Astrocyte (in vitro differentiated cells and primary cell): ENCODE results near the gene ADIPOQ. TPM values are rescaled to one million over a fixed set of nuclear protein-coding genes. Genes with fewer than 3 reads are reported as not detected.
"Not testable (repeated sequence)": the region's sequence is repeated elsewhere in the genome, so short reads cannot be mapped to it uniquely, and the experiment has no call there.

Experiments used
- DNase-seq: peaks from one replicate; pipeline ENCODE4 v3.0.0-alpha.2; 2010; ENCODE audit warnings: low read depth
- FAIRE-seq: peaks from 2 replicates; lab custom pipeline; 2011; peaks lifted over from hg19 to GRCh38; lab: Jason Lieb, UNC
- H2AFZ ChIP-seq: 2 replicates; pipeline ENCODE4 v1.6.0; 2012; ENCODE audit warnings: low read depth, low read length, inconsistent platforms
- H3K27ac ChIP-seq: 2 replicates; pipeline ENCODE4 v1.5.1; 2011; ENCODE audit warnings: low read depth, low read length, inconsistent platforms
- H3K27me3 ChIP-seq: 2 replicates; pipeline ENCODE4 v1.6.0; 2011; ENCODE audit warnings: low read length, inconsistent platforms; ENCODE audit not compliant: insufficient read depth
- H3K36me3 ChIP-seq: 2 replicates; pipeline ENCODE4 v1.5.1; 2011; ENCODE audit warnings: low read length, inconsistent platforms; ENCODE audit not compliant: insufficient read depth
- H3K4me1 ChIP-seq: 2 replicates; pipeline ENCODE4 v1.5.1; 2011; ENCODE audit warnings: low read length, inconsistent platforms; ENCODE audit not compliant: insufficient read depth
- H3K4me2 ChIP-seq: 2 replicates; pipeline ENCODE4 v1.6.0; 2012; ENCODE audit warnings: low read length, inconsistent platforms
- H3K4me3 ChIP-seq: 2 replicates; pipeline ENCODE4 v1.5.1; 2011; ENCODE audit warnings: low read depth, mild to moderate bottlenecking, low read length, inconsistent platforms; ENCODE audit not compliant: insufficient read depth
- H3K79me2 ChIP-seq: 2 replicates; pipeline ENCODE4 v1.6.0; 2012; ENCODE audit warnings: mild to moderate bottlenecking, low read length, inconsistent platforms; ENCODE audit not compliant: insufficient read depth
- H3K9ac ChIP-seq: 2 replicates; pipeline ENCODE4 v1.6.0; 2012; ENCODE audit warnings: mild to moderate bottlenecking, low read length, inconsistent platforms
- H3K9me3 ChIP-seq: 2 replicates; pipeline ENCODE4 v1.5.1; 2012; ENCODE audit warnings: low read depth, mild to moderate bottlenecking, low read length, inconsistent platforms; ENCODE audit not compliant: insufficient read depth
- H4K20me1 ChIP-seq: 2 replicates; pipeline ENCODE4 v1.6.0; 2012; ENCODE audit warnings: low read length, inconsistent platforms; ENCODE audit not compliant: insufficient read depth
- H3K27ac Mint-ChIP-seq: one replicate; pipeline ENCODE4 v1.8.0; 2021; ENCODE audit warnings: mild to moderate bottlenecking, mixed read lengths; ENCODE audit not compliant: unreplicated experiment
- H3K27me3 Mint-ChIP-seq: one replicate; pipeline ENCODE4 v1.8.0; 2021; ENCODE audit warnings: low read depth, mixed read lengths; ENCODE audit not compliant: unreplicated experiment
- H3K36me3 Mint-ChIP-seq: one replicate; pipeline ENCODE4 v1.8.0; 2021; ENCODE audit warnings: low read depth, mixed read lengths; ENCODE audit not compliant: unreplicated experiment
- H3K4me1 Mint-ChIP-seq: one replicate; pipeline ENCODE4 v1.8.0; 2021; ENCODE audit warnings: low read depth, mixed read lengths; ENCODE audit not compliant: unreplicated experiment
- H3K4me3 Mint-ChIP-seq: one replicate; pipeline ENCODE4 v1.8.0; 2021; ENCODE audit warnings: mild to moderate bottlenecking, moderate library complexity, mixed read lengths; ENCODE audit not compliant: unreplicated experiment
- H3K9me3 Mint-ChIP-seq: one replicate; pipeline ENCODE4 v1.8.0; 2021; ENCODE audit warnings: mild to moderate bottlenecking, mixed read lengths; ENCODE audit not compliant: unreplicated experiment
- EZH2 ChIP-seq: IDR thresholded peaks from 2 replicates; pipeline ENCODE4 v1.6.1; 2012; ENCODE audit warnings: mild to moderate bottlenecking, low read length, inconsistent platforms; ENCODE audit not compliant: insufficient read depth
- total RNA-seq: library from RNA; stranded (reverse); gene quantifications from 2 replicates; pipeline ENCODE4 v1.2.1, GENCODE V29; 2021
- TF ChIP-seq, protein P1 (sequence below): IDR thresholded peaks from 2 replicates; pipeline ENCODE4 v1.5.1; 2011; ENCODE audit warnings: low read depth, mild to moderate bottlenecking, inconsistent platforms, low read length, moderate library complexity; ENCODE audit not compliant: insufficient read depth

ADIPOQ gene
- total RNA-seq, 1 donor from 2014 or later, result not detected

DNA sequence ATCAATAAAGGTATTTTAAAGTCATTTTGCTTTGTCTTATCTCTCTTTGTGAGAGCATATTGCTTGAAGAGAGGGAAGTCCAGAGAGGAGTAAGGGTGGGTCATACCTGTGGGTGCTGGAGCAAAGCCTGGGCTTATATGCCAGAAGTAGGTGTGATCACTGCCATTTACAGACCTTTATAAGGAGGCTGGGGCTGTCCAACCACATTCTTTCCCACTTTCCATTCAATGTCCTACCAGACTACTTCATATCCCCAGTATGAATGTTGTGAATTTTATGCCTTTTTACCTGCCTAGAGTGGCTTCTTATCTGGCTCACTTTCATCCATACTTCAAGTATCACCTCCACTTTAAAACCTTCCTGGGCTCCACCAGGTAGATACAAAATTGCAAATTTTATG lies 48.4 kb downstream of the ADIPOQ start:
- no peaks in the 10 kb centered on the region for H3K79me2 ChIP-seq
- H3K36me3 ChIP-seq, result no peaks in the 10 kb centered on the region
- H2AFZ ChIP-seq, result no peak overlapping the region
- H3K27ac ChIP-seq, result no peak overlapping the region
- FAIRE-seq (no peak), DNase-seq (no peak)
- Mint-ChIP-seq H3K4me1 (peaks cover 16% of the 10 kb centered on the region), H3K27ac (no peak overlapping the region), H3K4me3 (no peak overlapping the region), H3K36me3 (no peaks in the 10 kb centered on the region), H3K27me3 (no peaks in the 10 kb centered on the region), H3K9me3 (peaks cover 3% of the 10 kb centered on the region)
- H3K9me3 ChIP-seq, result no peaks in the 10 kb centered on the region
- TF ChIP-seq, protein P1, sequence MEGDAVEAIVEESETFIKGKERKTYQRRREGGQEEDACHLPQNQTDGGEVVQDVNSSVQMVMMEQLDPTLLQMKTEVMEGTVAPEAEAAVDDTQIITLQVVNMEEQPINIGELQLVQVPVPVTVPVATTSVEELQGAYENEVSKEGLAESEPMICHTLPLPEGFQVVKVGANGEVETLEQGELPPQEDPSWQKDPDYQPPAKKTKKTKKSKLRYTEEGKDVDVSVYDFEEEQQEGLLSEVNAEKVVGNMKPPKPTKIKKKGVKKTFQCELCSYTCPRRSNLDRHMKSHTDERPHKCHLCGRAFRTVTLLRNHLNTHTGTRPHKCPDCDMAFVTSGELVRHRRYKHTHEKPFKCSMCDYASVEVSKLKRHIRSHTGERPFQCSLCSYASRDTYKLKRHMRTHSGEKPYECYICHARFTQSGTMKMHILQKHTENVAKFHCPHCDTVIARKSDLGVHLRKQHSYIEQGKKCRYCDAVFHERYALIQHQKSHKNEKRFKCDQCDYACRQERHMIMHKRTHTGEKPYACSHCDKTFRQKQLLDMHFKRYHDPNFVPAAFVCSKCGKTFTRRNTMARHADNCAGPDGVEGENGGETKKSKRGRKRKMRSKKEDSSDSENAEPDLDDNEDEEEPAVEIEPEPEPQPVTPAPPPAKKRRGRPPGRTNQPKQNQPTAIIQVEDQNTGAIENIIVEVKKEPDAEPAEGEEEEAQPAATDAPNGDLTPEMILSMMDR, result no peak
- H3K4me1 ChIP-seq, result no peaks in the 10 kb centered on the region
- no peak overlapping the region for H3K9ac ChIP-seq
- no peaks in the 10 kb centered on the region for H4K20me1 ChIP-seq
- no peak overlapping the region for H3K4me2 ChIP-seq
- no peaks in the 10 kb centered on the region for H3K27me3 ChIP-seq
- no peak overlapping the region for H3K4me3 ChIP-seq

DNA sequence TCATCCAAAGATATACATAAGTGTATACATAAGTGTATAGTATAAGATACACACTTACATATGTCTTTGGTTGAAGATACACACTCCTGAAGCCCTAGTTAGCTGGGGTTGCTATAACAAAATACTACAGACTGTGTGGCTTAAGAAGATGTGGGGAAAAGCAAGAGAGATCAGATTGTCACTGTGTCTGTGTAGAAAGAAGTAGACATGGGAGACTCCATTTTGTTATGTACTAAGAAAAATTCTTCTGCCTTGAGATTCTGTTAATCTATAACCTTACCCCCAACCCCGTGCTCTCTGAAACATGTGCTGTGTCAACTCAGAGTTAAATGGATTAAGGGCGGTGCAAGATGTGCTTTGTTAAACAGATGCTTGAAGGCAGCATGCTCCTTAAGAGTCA lies 50.6 kb downstream of the ADIPOQ start:
- not testable (repeated sequence) for H3K9me3 Mint-ChIP-seq, H3K4me2 ChIP-seq, DNase-seq, H3K4me3 Mint-ChIP-seq, H3K27ac Mint-ChIP-seq, H3K4me3 ChIP-seq, H3K36me3 Mint-ChIP-seq, H3K9ac ChIP-seq, H3K4me1 ChIP-seq, H3K9me3 ChIP-seq, H4K20me1 ChIP-seq, H3K27me3 ChIP-seq, H3K79me2 ChIP-seq, H3K27me3 Mint-ChIP-seq, H3K27ac ChIP-seq, H2AFZ ChIP-seq, H3K36me3 ChIP-seq, FAIRE-seq, H3K4me1 Mint-ChIP-seq

DNA sequence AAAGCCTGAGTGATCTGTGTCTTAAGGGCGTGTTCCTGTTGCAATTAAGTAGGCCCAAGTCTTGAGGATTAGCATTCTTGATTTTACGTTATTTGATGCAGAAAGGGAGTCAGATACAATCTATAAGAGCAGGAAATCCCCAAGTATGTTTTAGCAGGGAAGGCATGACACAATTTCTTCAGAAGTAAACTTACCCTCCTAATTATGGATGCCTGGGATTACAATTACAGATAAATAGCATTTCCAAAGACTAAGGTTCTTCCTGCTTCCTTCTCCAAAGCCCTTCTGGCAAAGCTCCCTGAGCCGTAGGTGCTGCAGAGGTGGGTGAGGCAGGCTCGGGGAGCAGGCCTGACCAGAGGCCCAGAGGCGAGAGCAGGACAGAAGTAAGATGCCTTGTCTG lies 52.9 kb downstream of the ADIPOQ start:
- Mint-ChIP-seq H3K9me3 (peaks cover 6% of the 10 kb centered on the region), H3K4me1 (no peaks in the 10 kb centered on the region), H3K27ac (no peak overlapping the region), H3K4me3 (no peak overlapping the region), H3K27me3 (no peaks in the 10 kb centered on the region), H3K36me3 (peaks cover 2% of the 10 kb centered on the region)
- TF ChIP-seq EZH2, result no peak
- TF ChIP-seq, protein P1, result no peak
- Histone ChIP-seq H3K9ac (no peak overlapping the region), H3K4me2 (no peak overlapping the region), H3K9me3 (no peaks in the 10 kb centered on the region), H3K27ac (no peak overlapping the region), H3K79me2 (no peaks in the 10 kb centered on the region), H3K4me3 (no peak overlapping the region), H2AFZ (no peak overlapping the region), H3K36me3 (no peaks in the 10 kb centered on the region), H3K27me3 (peaks cover 2% of the 10 kb centered on the region), H3K4me1 (no peaks in the 10 kb centered on the region), H4K20me1 (no peaks in the 10 kb centered on the region)
- FAIRE-seq, result no peak
- DNase-seq, result no peak
